Endodermal cell (in vitro differentiated cells): ENCODE results near the gene RASGRP3. TPM values are rescaled to one million over a fixed set of nuclear protein-coding genes. Genes with fewer than 3 reads are reported as not detected.

ENCODE experiments used
- DNase-seq: peaks from one replicate; pipeline ENCODE4 v3.0.0-alpha.2; 2017
- H3K27ac ChIP-seq: 2 replicates; pipeline ENCODE4 v1.5.1; 2013; ENCODE audit warnings: mild to moderate bottlenecking, low read depth, low read length, moderate library complexity
- H3K27me3 ChIP-seq: 2 replicates; pipeline ENCODE4 v1.6.1; 2013; ENCODE audit warnings: mild to moderate bottlenecking, low read length, moderate library complexity; ENCODE audit not compliant: insufficient read depth, control insufficient read depth, poor library complexity, severe bottlenecking
- H3K36me3 ChIP-seq: 2 replicates; pipeline ENCODE4 v1.7.0; 2013; ENCODE audit warnings: mild to moderate bottlenecking, low read length, moderate library complexity; ENCODE audit not compliant: control insufficient read depth, insufficient read depth
- H3K4me1 ChIP-seq: one replicate; pipeline ENCODE4 v1.7.0; 2013; ENCODE audit warnings: low read length; ENCODE audit not compliant: control insufficient read depth, insufficient read depth
- H3K4me3 ChIP-seq: 2 replicates; pipeline ENCODE4 v1.5.1; 2013; ENCODE audit warnings: mild to moderate bottlenecking, low read length, moderate library complexity
- H3K9ac ChIP-seq: 2 replicates; pipeline ENCODE4 v1.6.1; 2013; ENCODE audit warnings: mild to moderate bottlenecking, low read length, moderate library complexity; ENCODE audit not compliant: poor library complexity, severe bottlenecking; ENCODE audit errors: extremely low read depth
- H3K9me3 ChIP-seq: 2 replicates; pipeline ENCODE4 v1.6.1; 2013; ENCODE audit warnings: mild to moderate bottlenecking, low read length, moderate library complexity; ENCODE audit not compliant: control insufficient read depth
- H3K27ac Mint-ChIP-seq: 2 replicates; pipeline ENCODE4 v1.8.0; 2020; ENCODE audit warnings: mixed read lengths
- H3K27me3 Mint-ChIP-seq: 2 replicates; pipeline ENCODE4 v1.8.0; 2021; ENCODE audit warnings: mild to moderate bottlenecking, mixed read lengths; ENCODE audit not compliant: insufficient read depth
- H3K36me3 Mint-ChIP-seq: 2 replicates; pipeline ENCODE4 v1.8.0; 2020; ENCODE audit warnings: low read depth, mixed read lengths
- H3K4me1 Mint-ChIP-seq: 2 replicates; pipeline ENCODE4 v1.8.0; 2020; ENCODE audit warnings: mixed read lengths
- H3K4me3 Mint-ChIP-seq: 2 replicates; pipeline ENCODE4 v1.8.0; 2020; ENCODE audit warnings: mild to moderate bottlenecking, moderate library complexity, mixed read lengths
- H3K9me3 Mint-ChIP-seq: 2 replicates; pipeline ENCODE4 v1.8.0; 2020; ENCODE audit warnings: mild to moderate bottlenecking, mixed read lengths
- CTCF ChIP-seq: fragments of 200-600 bp; sonication (generic); conservative IDR thresholded peaks from 2 replicates; pipeline ENCODE4 v1.5.0; 2021; ENCODE audit warnings: antibody characterized with exemption, mild to moderate bottlenecking
- WGBS, 2 experiments: methylation state at CpG; one replicate each; pipeline versions ENCODE4 v1.1.5 to v1.1.7; 2013; ENCODE audit warnings: missing lambda C conversion rate in 2 of 2, mixed read lengths in 1 of 2; ENCODE audit not compliant: insufficient coverage in 1 of 2, insufficient read length in 1 of 2; 5-methylcytosine and 5-hydroxymethylcytosine counted together
- total RNA-seq, 2 donors: library from RNA; stranded (reverse); fragmentation: NEBNext Ultra II Directional in 1 of 2; extraction: Animal tissue kit (Norgen Biotek cat#: 25700) in 1 of 2; gene quantifications; 2 replicates in 1 of 2; 3 replicates in 1 of 2; pipeline ENCODE4 v1.2.1, GENCODE V29; 2021

RASGRP3 gene
- total RNA-seq, 2 donors from 2014 or later: 0.29 TPM; not detected in 1

- TF ChIP-seq CTCF: no peak
- H3K27ac ChIP-seq: no peak overlapping the region
- H3K27me3 ChIP-seq: no peaks in the 10 kb centered on the region
- Mint-ChIP-seq H3K27ac (no peak overlapping the region), H3K36me3 (no peaks in the 10 kb centered on the region), H3K4me1 (peaks cover 3% of the 10 kb centered on the region), H3K9me3 (peaks cover 4% of the 10 kb centered on the region), H3K4me3 (no peak overlapping the region), H3K27me3 (no peaks in the 10 kb centered on the region)
- no peak overlapping the region for H3K4me3 ChIP-seq
- no peaks in the 10 kb centered on the region for H3K9me3 ChIP-seq
- no peak for DNase-seq
- H3K4me1 ChIP-seq: no peaks in the 10 kb centered on the region
- WGBS, 2 experiments: 92 to 100% methylated on average over 1 of the region's 1 CpG
- H3K9ac ChIP-seq: no peak overlapping the region
- no peaks in the 10 kb centered on the region for H3K36me3 ChIP-seq
Observed at GRCh38 chr2:33430856-33431255, 45.6 kb upstream of the RASGRP3 start.

DNA sequence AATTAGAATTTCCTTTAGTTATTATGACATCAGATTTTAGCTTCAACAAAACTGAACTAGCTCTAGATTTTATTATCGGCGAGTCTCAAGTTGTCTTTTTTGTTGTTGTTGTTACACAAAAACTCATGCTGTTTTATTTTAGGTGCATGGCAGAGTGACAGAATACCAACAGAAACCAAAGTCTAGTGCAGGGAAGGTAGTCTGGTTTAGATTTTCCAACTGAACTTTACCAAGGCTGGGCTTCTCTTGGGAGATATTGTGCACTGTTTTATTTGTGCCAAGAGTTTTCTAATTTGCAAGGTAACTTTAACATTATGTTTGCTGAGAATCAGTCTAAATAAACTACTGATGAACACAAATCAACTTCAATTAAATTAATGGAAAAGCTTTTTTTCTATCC, 43.6 kb upstream of the RASGRP3 start:
- H3K36me3 Mint-ChIP-seq: no peaks in the 10 kb centered on the region
- Histone ChIP-seq H3K4me3 (no peak overlapping the region), H3K27ac (no peak overlapping the region), H3K27me3 (no peaks in the 10 kb centered on the region), H3K36me3 (no peaks in the 10 kb centered on the region), H3K9ac (no peak overlapping the region), H3K4me1 (no peaks in the 10 kb centered on the region), H3K9me3 (no peaks in the 10 kb centered on the region)
- no peak for DNase-seq
- no peak for TF ChIP-seq CTCF
- H3K27ac Mint-ChIP-seq: no peak overlapping the region
- WGBS, 2 experiments: 93 to 94% methylated on average over 2 of the region's 2 CpGs
- H3K4me3 Mint-ChIP-seq: no peak overlapping the region
- H3K9me3 Mint-ChIP-seq: peaks cover 4% of the 10 kb centered on the region
- peaks cover 5% of the 10 kb centered on the region for H3K4me1 Mint-ChIP-seq
- H3K27me3 Mint-ChIP-seq: no peaks in the 10 kb centered on the region

DNA sequence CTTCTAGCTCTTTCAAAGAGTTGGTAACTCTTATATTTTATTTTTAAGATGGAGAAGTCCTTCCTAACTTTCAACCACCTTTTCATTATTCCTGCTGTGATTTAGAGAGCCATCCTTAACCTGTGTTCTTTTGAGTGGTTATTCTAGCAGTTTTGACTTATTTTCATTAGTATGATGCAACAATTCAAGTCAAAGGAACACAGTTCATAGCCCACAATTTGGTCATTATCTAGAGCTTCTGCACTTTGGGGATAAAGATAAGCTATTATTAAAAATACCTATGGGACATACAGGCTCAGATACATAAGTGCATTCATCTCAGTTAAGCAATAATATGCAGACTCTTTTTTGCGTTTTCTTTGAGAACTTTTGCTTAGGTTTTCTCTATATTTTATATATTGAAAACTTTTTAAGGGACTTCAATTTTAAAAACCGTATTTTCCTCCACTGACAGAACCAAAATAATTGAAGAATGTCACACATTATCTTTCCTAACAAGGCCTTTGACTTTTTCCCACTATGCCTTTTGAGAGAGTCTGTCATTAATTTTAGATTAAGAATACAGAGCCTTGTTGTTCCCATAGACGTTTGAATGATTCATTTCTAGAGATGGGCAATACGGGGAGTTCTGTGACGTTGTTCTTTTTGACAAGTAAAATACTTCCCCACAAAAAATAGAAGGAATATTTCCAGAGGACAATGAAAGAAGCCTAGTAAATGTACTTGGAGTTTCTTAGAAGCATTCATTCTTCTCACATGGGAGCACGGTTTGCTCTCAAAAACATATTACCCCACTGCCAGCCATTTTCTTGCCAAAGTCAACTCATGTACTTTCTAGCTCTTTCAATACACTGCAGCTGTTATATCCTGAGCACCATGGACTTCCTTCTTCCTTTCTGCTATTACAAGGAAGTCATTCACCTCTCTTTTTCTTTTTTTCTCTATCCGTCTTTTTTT, 42.9 kb upstream of the RASGRP3 start:
- no peak overlapping the region for H3K9ac ChIP-seq
- DNase-seq: no peak
- H3K9me3 ChIP-seq: no peaks in the 10 kb centered on the region
- H3K4me1 Mint-ChIP-seq: peaks cover 5% of the 10 kb centered on the region
- H3K4me3 ChIP-seq: no peak overlapping the region
- H3K27me3 Mint-ChIP-seq: no peaks in the 10 kb centered on the region
- H3K36me3 Mint-ChIP-seq: no peaks in the 10 kb centered on the region
- H3K9me3 Mint-ChIP-seq: peaks cover 2% of the 10 kb centered on the region
- H3K36me3 ChIP-seq: no peaks in the 10 kb centered on the region
- no peaks in the 10 kb centered on the region for H3K27me3 ChIP-seq
- no peak overlapping the region for H3K27ac Mint-ChIP-seq
- no peak overlapping the region for H3K27ac ChIP-seq
- no peak overlapping the region for H3K4me3 Mint-ChIP-seq
- no peaks in the 10 kb centered on the region for H3K4me1 ChIP-seq
- WGBS, 2 experiments: 90 to 91% methylated on average over 4 to 7 of the region's 7 CpGs
- TF ChIP-seq CTCF: no peak
